Measurements from ENCODE around the gene ITCH. TPM values are rescaled to one million over a fixed set of nuclear protein-coding genes. Genes with fewer than 3 reads are reported as not detected.
"Not testable (repeated sequence)": the region's sequence is repeated elsewhere in the genome, so short reads cannot be mapped to it uniquely, and the experiment has no call there.

ITCH gene
- total RNA-seq, 4 donors from 2014 or later, result 35.2 to 82.8 (median 65.3) TPM

GRCh38 chr20:34421766-34422466, 58.8 kb downstream of the ITCH start:
- TF ChIP-seq, protein P1, sequence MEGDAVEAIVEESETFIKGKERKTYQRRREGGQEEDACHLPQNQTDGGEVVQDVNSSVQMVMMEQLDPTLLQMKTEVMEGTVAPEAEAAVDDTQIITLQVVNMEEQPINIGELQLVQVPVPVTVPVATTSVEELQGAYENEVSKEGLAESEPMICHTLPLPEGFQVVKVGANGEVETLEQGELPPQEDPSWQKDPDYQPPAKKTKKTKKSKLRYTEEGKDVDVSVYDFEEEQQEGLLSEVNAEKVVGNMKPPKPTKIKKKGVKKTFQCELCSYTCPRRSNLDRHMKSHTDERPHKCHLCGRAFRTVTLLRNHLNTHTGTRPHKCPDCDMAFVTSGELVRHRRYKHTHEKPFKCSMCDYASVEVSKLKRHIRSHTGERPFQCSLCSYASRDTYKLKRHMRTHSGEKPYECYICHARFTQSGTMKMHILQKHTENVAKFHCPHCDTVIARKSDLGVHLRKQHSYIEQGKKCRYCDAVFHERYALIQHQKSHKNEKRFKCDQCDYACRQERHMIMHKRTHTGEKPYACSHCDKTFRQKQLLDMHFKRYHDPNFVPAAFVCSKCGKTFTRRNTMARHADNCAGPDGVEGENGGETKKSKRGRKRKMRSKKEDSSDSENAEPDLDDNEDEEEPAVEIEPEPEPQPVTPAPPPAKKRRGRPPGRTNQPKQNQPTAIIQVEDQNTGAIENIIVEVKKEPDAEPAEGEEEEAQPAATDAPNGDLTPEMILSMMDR (IDR thresholded peaks at IDR 0.05), result no peak
- TF ChIP-seq POLR2A (IDR thresholded peaks at IDR 0.05), result no peak
- no peak for TF ChIP-seq POLR2AphosphoS5 (IDR thresholded peaks at IDR 0.05)
- no peak for TF ChIP-seq EP300 (IDR thresholded peaks at IDR 0.05; ENCODE audit: low read depth)
- Histone ChIP-seq H3K4me3 (no peak overlapping the region), H3K27ac (no peak overlapping the region), H3K9me3 (no peaks in the 10 kb centered on the region), H3K4me1 (peaks cover 0 to 6% (median 2%) of the 10 kb centered on the region in 4 donors), H3K27me3 (no peaks in the 10 kb centered on the region), H3K36me3 (peaks cover 0 to 33% (median 16%) of the 10 kb centered on the region in 4 donors)
- 100% methylated on average over 2 of the region's 2 CpGs; no CpG with 5 or more reads in 1 of the 2 donors for WGBS, 2 donors (ENCODE audit: low coverage in 1 of 2)
- DNase-seq, result no peak
- intact Hi-C loops (cut with DNase I; ENCODE audit: low total_unique reads) (no loop called here), in situ Hi-C loops (cut with MboI; ENCODE audit: low pct_ligation_motif_present in 1 of 4, low pct_unique_long_range_greater_than_20kb in 1 of 4, low sequenced_read_pairs in 3 of 4) (no loop called here)

GRCh38 chr20:34425032-34425690, 62.1 kb downstream of the ITCH start:
- H3K4me3 ChIP-seq; H3K27me3 ChIP-seq; H3K27ac ChIP-seq; intact Hi-C loops (cut with DNase I; ENCODE audit: low total_unique reads); in situ Hi-C loops (cut with MboI; ENCODE audit: low pct_ligation_motif_present in 1 of 4, low pct_unique_long_range_greater_than_20kb in 1 of 4, low sequenced_read_pairs in 3 of 4); DNase-seq; H3K9me3 ChIP-seq; H3K4me1 ChIP-seq: not testable (repeated sequence)
- WGBS, 2 donors (ENCODE audit: low coverage in 1 of 2), result 92 to 100% methylated on average over 3 to 11 of the region's 11 CpGs
- peaks cover 0 to 39% (median 18%) of the 10 kb centered on the region in 4 donors for H3K36me3 ChIP-seq

DNA sequence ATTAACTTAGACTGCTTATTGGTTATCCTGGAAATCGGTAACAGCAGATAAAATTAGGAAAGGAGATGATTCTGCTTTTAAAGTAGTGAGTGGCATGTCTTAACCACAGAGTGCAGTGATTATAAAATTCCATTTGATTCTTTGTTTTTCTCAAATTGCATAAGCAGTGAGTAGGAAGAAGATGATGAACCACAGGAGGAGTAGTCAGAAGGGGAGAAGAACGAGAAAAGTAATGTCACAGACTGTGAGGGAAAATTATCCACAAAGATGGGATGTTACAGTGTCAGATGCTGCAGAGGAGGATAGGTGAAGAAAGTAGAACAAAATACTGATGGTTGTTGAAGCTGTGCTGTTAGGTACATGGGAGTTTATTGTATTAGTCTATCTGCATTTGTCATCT, 63.0 kb downstream of the ITCH start:
- no peak overlapping the region for H3K27ac ChIP-seq

GRCh38 chr20:34427331-34427730, 64.3 kb downstream of the ITCH start:
- TF ChIP-seq POLR2AphosphoS5 (IDR thresholded peaks at IDR 0.05) (no peak), POLR2A (IDR thresholded peaks at IDR 0.05) (no peak), EP300 (IDR thresholded peaks at IDR 0.05; ENCODE audit: low read depth) (no peak)
- TF ChIP-seq, protein P1 (IDR thresholded peaks at IDR 0.05), result no peak
- no peak overlapping the region for H3K4me3 ChIP-seq
- DNase-seq, result no peak
- WGBS, 2 donors (ENCODE audit: low coverage in 1 of 2), result 63 to 73% methylated on average over 3 of the region's 3 CpGs
- intact Hi-C loops (cut with DNase I; ENCODE audit: low total_unique reads) (no loop called here), in situ Hi-C loops (cut with MboI; ENCODE audit: low pct_ligation_motif_present in 1 of 4, low pct_unique_long_range_greater_than_20kb in 1 of 4, low sequenced_read_pairs in 3 of 4) (no loop called here)
- no peaks in the 10 kb centered on the region for H3K9me3 ChIP-seq
- H3K4me1 ChIP-seq, result no peaks in the 10 kb centered on the region
- no peaks in the 10 kb centered on the region for H3K27me3 ChIP-seq
- H3K36me3 ChIP-seq, result peaks cover 0 to 32% (median 12%) of the 10 kb centered on the region in 4 donors
- no peak overlapping the region for H3K27ac ChIP-seq

More for the DNA sequence above, 63.0 kb downstream of the ITCH start:
- peaks cover 0 to 35% (median 18%) of the 10 kb centered on the region in 4 donors for H3K36me3 ChIP-seq
- no peak for TF ChIP-seq EP300 (IDR thresholded peaks at IDR 0.05; ENCODE audit: low read depth)
- TF ChIP-seq POLR2A (IDR thresholded peaks at IDR 0.05), result no peak
- TF ChIP-seq, protein P1 (IDR thresholded peaks at IDR 0.05), result no peak
- TF ChIP-seq POLR2AphosphoS5 (IDR thresholded peaks at IDR 0.05), result no peak
- no peaks in the 10 kb centered on the region for H3K4me1 ChIP-seq
- no peak for DNase-seq
- intact Hi-C loops (cut with DNase I; ENCODE audit: low total_unique reads) (no loop called here), in situ Hi-C loops (cut with MboI; ENCODE audit: low pct_ligation_motif_present in 1 of 4, low pct_unique_long_range_greater_than_20kb in 1 of 4, low sequenced_read_pairs in 3 of 4) (no loop called here)
- no peaks in the 10 kb centered on the region for H3K27me3 ChIP-seq
- WGBS, 2 donors (ENCODE audit: low coverage in 1 of 2), result 89 to 94% methylated on average over 2 of the region's 2 CpGs
- H3K4me3 ChIP-seq, result no peak overlapping the region
- no peaks in the 10 kb centered on the region for H3K9me3 ChIP-seq

Data from transverse colon (tissue), 4 donors.